Smooth muscle cell (in vitro differentiated cells): Measurements from ENCODE around the gene PPP3CB. TPM values are rescaled to one million over a fixed set of nuclear protein-coding genes. Genes with fewer than 3 reads are reported as not detected.

ENCODE experiments used
- DNase-seq: peaks from one replicate; lab custom pipeline; 2025; ENCODE audit not compliant: unreplicated experiment; lab: John Stamatoyannopoulos, UW
- H2AFZ ChIP-seq: fragments of 200-600 bp; sonication (generic); 2 replicates; pipeline ENCODE4 v1.6.0; 2016; ENCODE audit warnings: antibody characterized with exemption, low read depth, mild to moderate bottlenecking
- H3F3A ChIP-seq: fragments of 200-600 bp; sonication (generic); 2 replicates; pipeline ENCODE4 v1.6.0; 2017; ENCODE audit warnings: antibody characterized with exemption, low read depth
- H3K27ac ChIP-seq: fragments of 200-600 bp; sonication (generic); 2 replicates; pipeline ENCODE4 v1.5.1; 2016; ENCODE audit warnings: low read depth, mild to moderate bottlenecking
- H3K27me3 ChIP-seq: fragments of 200-600 bp; sonication (generic); 2 replicates; pipeline ENCODE4 v1.6.1; 2016; ENCODE audit warnings: low read depth, mild to moderate bottlenecking
- H3K36me3 ChIP-seq: fragments of 200-600 bp; sonication (generic); 2 replicates; pipeline ENCODE4 v1.5.1; 2016; ENCODE audit warnings: low read depth
- H3K4me1 ChIP-seq: fragments of 200-600 bp; sonication (generic); 2 replicates; pipeline ENCODE4 v1.5.1; 2016; ENCODE audit warnings: low read depth
- H3K4me2 ChIP-seq: fragments of 200-600 bp; sonication (generic); 2 replicates; pipeline ENCODE4 v1.6.0; 2016; ENCODE audit warnings: mild to moderate bottlenecking
- H3K4me3 ChIP-seq: fragments of 200-600 bp; sonication (generic); 2 replicates; pipeline ENCODE4 v1.5.1; 2016; ENCODE audit warnings: mild to moderate bottlenecking
- H3K79me2 ChIP-seq: fragments of 200-600 bp; sonication (generic); 2 replicates; pipeline ENCODE4 v1.6.0; 2016; ENCODE audit warnings: low read depth, mild to moderate bottlenecking
- H3K9ac ChIP-seq: fragments of 200-600 bp; sonication (generic); 2 replicates; pipeline ENCODE4 v1.6.0; 2016; ENCODE audit warnings: low read depth
- H3K9me3 ChIP-seq: fragments of 200-600 bp; sonication (generic); replicated peaks from 2 replicates; pipeline ENCODE4 v1.5.1; 2016; ENCODE audit warnings: low read depth
- H4K20me1 ChIP-seq: fragments of 200-600 bp; sonication (generic); 2 replicates; pipeline ENCODE4 v1.6.0; 2016; ENCODE audit warnings: low read depth
- WGBS: methylation state at CpG from one replicate; pipeline ENCODE4 v1.1.7; 2016; ENCODE audit warnings: low lambda C conversion rate; 5-methylcytosine and 5-hydroxymethylcytosine counted together
- polyA plus RNA-seq: library from polyadenylated mRNA; unstranded; fragments of >200 nt; fragmentation: Nextera tagmentation; extraction: Ambion mirVana; gene quantifications from 2 replicates; pipeline ENCODE4 v1.2.1, GENCODE V29; 2016
- total RNA-seq: library from RNA; depleted of rRNA; stranded (reverse); fragments of >200 nt; gene quantifications from 2 replicates; pipeline ENCODE4 v1.2.3, GENCODE V29; 2014
- TF ChIP-seq, protein P1 (sequence below): fragments of 200-600 bp; sonication (generic); IDR thresholded peaks from 2 replicates; pipeline ENCODE4 v1.5.1; 2017; ENCODE audit warnings: borderline replicate concordance, mild to moderate bottlenecking, antibody characterized with exemption; ENCODE audit not compliant: insufficient read depth, poor library complexity, severe bottlenecking

Gene PPP3CB
- total and polyA plus RNA-seq, 2 experiments from 2014 or later: 14.9 to 61.9 TPM

DNA sequence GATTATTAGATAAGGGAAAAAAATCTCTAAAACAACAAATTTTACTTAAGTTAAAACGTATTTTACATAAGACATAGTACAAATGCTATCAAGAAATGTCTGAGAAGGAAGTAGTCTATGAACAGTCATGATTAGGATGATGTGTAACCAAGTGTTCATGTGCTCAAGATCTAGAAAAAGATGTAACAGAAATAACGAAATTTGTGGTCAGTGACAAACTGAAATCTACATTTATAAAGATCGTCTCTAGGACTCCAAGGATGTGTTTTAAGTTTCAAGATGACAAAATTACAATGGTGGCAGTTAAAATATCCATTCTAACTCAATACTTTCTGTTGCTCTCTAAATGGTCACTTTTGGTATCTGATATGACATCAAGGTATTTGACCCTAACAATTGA, 17.2 kb downstream of the PPP3CB start:
- Histone ChIP-seq H3K4me3 (no peak overlapping the region), H3F3A (no peaks in the 10 kb centered on the region), H3K9me3 (no peaks in the 10 kb centered on the region), H3K9ac (no peak overlapping the region), H3K79me2 (peaks cover 51% of the 10 kb centered on the region), H3K36me3 (peaks cover 33% of the 10 kb centered on the region), H3K4me2 (no peak overlapping the region), H2AFZ (no peak overlapping the region), H4K20me1 (peaks cover 48% of the 10 kb centered on the region), H3K4me1 (no peaks in the 10 kb centered on the region), H3K27ac (no peak overlapping the region), H3K27me3 (no peaks in the 10 kb centered on the region)
- WGBS: 96% methylated on average over 3 of the region's 3 CpGs
- no peak for DNase-seq
- TF ChIP-seq, protein P1, sequence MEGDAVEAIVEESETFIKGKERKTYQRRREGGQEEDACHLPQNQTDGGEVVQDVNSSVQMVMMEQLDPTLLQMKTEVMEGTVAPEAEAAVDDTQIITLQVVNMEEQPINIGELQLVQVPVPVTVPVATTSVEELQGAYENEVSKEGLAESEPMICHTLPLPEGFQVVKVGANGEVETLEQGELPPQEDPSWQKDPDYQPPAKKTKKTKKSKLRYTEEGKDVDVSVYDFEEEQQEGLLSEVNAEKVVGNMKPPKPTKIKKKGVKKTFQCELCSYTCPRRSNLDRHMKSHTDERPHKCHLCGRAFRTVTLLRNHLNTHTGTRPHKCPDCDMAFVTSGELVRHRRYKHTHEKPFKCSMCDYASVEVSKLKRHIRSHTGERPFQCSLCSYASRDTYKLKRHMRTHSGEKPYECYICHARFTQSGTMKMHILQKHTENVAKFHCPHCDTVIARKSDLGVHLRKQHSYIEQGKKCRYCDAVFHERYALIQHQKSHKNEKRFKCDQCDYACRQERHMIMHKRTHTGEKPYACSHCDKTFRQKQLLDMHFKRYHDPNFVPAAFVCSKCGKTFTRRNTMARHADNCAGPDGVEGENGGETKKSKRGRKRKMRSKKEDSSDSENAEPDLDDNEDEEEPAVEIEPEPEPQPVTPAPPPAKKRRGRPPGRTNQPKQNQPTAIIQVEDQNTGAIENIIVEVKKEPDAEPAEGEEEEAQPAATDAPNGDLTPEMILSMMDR: no peak

DNA sequence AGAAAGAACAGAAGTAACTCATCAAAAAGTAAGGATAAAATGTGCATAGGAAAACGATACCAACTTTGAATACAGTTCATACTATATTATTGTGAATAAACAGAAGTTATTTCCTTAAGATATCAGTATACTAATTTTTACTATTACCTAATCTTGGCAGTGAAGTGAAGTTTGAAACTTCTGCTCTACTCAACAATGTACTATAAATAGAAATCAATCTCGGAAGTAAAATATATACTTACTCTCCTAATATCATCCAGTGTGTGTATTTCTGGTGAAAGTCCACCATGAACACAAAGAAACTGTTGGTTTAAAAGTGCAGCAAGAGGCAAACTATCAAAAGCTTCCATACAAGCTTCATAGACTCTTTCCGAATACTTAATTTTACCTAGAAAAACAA, 24.6 kb downstream of the PPP3CB start:
- no peaks in the 10 kb centered on the region for H3F3A ChIP-seq
- no peaks in the 10 kb centered on the region for H3K27me3 ChIP-seq
- H3K79me2 ChIP-seq: no peaks in the 10 kb centered on the region
- H3K9me3 ChIP-seq: no peaks in the 10 kb centered on the region
- TF ChIP-seq, protein P1: no peak
- no peak overlapping the region for H2AFZ ChIP-seq
- 96% methylated on average over 3 of the region's 3 CpGs for WGBS
- no peak overlapping the region for H3K9ac ChIP-seq
- DNase-seq: no peak
- H3K4me2 ChIP-seq: no peak overlapping the region
- no peaks in the 10 kb centered on the region for H4K20me1 ChIP-seq
- H3K27ac ChIP-seq: no peak overlapping the region
- no peak overlapping the region for H3K4me3 ChIP-seq
- peaks cover 41% of the 10 kb centered on the region for H3K36me3 ChIP-seq
- no peaks in the 10 kb centered on the region for H3K4me1 ChIP-seq

DNA sequence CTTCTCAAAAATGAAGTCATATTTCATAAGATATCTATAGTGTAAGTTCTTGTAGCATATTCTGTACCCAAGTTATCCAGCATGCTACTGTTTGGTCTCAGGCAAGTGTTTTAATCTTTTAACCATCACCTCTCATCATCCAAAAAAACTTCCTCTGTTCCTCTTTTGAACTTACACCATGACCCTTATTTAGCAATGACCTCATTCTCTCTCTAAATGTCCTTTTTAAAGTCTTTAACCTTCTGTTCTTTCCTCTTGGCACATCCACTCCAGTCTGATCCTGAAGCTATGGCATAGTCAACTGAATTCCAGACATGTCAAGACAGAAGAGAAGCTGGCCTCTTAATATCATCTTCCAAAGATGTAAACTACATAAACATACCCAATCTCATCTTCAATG, 26.2 kb downstream of the PPP3CB start:
- Histone ChIP-seq H3K36me3 (peaks cover 32% of the 10 kb centered on the region), H3K4me3 (no peak overlapping the region), H3K9ac (no peak overlapping the region)

DNA sequence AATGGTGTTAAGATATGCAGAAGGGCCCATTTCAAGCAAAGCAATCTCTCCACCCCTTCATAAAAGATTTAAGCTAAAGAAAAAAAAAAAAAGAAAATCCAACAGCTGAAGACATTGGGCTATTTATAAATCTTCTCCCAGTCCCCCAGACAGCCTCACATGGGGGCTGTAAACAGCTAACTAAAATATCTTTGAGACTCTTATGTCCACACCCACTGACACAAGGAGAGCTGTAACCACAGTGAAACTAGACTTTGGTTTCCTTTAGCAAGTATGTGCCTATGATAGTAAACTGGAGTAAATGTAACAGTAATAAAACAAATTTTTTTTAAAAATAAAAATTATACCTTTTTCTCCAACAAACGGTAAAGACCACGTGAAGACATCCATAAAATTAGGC, 28.6 kb downstream of the PPP3CB start:
- Histone ChIP-seq H4K20me1 (no peaks in the 10 kb centered on the region), H3K4me1 (no peaks in the 10 kb centered on the region), H3F3A (no peaks in the 10 kb centered on the region), H3K79me2 (no peaks in the 10 kb centered on the region), H3K27ac (no peak overlapping the region), H3K4me3 (no peak overlapping the region), H3K9me3 (no peaks in the 10 kb centered on the region), H3K27me3 (no peaks in the 10 kb centered on the region), H3K36me3 (peaks cover 35% of the 10 kb centered on the region), H2AFZ (no peak overlapping the region), H3K4me2 (no peak overlapping the region), H3K9ac (no peak overlapping the region)
- TF ChIP-seq, protein P1: no peak
- no peak for DNase-seq
- WGBS: 100% methylated on average over 2 of the region's 2 CpGs

More for the DNA sequence above, 26.2 kb downstream of the PPP3CB start:
- TF ChIP-seq, protein P1: no peak
- H4K20me1 ChIP-seq: no peaks in the 10 kb centered on the region
- H3K4me1 ChIP-seq: no peaks in the 10 kb centered on the region
- H3K27ac ChIP-seq: no peak overlapping the region
- H3K79me2 ChIP-seq: no peaks in the 10 kb centered on the region
- no peak overlapping the region for H3K4me2 ChIP-seq
- H3K27me3 ChIP-seq: no peaks in the 10 kb centered on the region
- DNase-seq: no peak
- no peaks in the 10 kb centered on the region for H3K9me3 ChIP-seq
- H2AFZ ChIP-seq: no peak overlapping the region
- H3F3A ChIP-seq: no peaks in the 10 kb centered on the region
